Endothelial cell of umbilical vein (primary cell): ENCODE results near the gene MPP4. TPM values are rescaled to one million over a fixed set of nuclear protein-coding genes. Genes with fewer than 3 reads are reported as not detected.

Source experiments
- BruUV-seq: library from RNA; stranded (reverse); fragments of 400-500 nt; replicated peaks from 2 replicates; lab custom pipeline; 2021; lab: Mats Ljungman, UMichigan
- CTCF ChIA-PET: fragments of 300-600, 350-600 bp; sonication (Branson Sonifier 250); formaldehyde crosslinking; loops from one replicate; lab custom pipeline; 2021; ENCODE audit warnings: antibody characterized with exemption, inconsistent platforms; lab: Charles Lee
- POLR2A ChIA-PET: fragments of 300-600, 350-600 bp; sonication (Branson Sonifier 250); formaldehyde crosslinking; loops from one replicate; lab custom pipeline; 2021; ENCODE audit warnings: antibody characterized with exemption, inconsistent platforms; lab: Charles Lee
- DNase-seq: peaks from one replicate; pipeline ENCODE4 v3.0.0-alpha.2; 2011; ENCODE audit warnings: low read depth, low spot score
- FAIRE-seq: peaks from 2 replicates; lab custom pipeline; 2011; peaks lifted over from hg19 to GRCh38; lab: Jason Lieb, UNC
- H2AFZ ChIP-seq: 2 replicates; pipeline ENCODE4 v1.6.0; 2012; ENCODE audit warnings: low read depth, low read length, control low read depth, inconsistent platforms
- H3K27ac ChIP-seq: 2 replicates; pipeline ENCODE4 v1.5.1; 2011; ENCODE audit warnings: low read depth, mild to moderate bottlenecking, control low read depth, low read length, moderate library complexity; ENCODE audit not compliant: insufficient read depth
- H3K27me3 ChIP-seq, 2 experiments: 2 replicates each; pipeline versions ENCODE4 v1.6.0 to v1.6.1; 2011; ENCODE audit warnings: low read length in 2 of 2, mixed read lengths in 1 of 2; ENCODE audit not compliant: control insufficient read depth in 2 of 2, insufficient read depth in 2 of 2
- H3K36me3 ChIP-seq, 2 experiments: 2 replicates in 1 of 2; 3 replicates in 1 of 2; pipeline ENCODE4 v1.5.1; 2011; ENCODE audit warnings: low read length in 2 of 2, mild to moderate bottlenecking in 1 of 2, moderate library complexity in 1 of 2; ENCODE audit not compliant: control insufficient read depth in 2 of 2, insufficient read depth in 2 of 2; ENCODE audit errors: extremely low read depth in 1 of 2
- H3K4me1 ChIP-seq: 3 replicates; pipeline ENCODE4 v1.5.1; 2011; ENCODE audit warnings: mild to moderate bottlenecking, low read length; ENCODE audit not compliant: control insufficient read depth, insufficient read depth; ENCODE audit errors: extremely low read depth
- H3K4me2 ChIP-seq: 2 replicates; pipeline ENCODE4 v1.6.1; 2011; ENCODE audit warnings: low read length, control low read depth, mixed read lengths; ENCODE audit not compliant: insufficient read depth
- H3K4me3 ChIP-seq, 3 experiments: fragments of 200-600 bp in 1 of 3; sonication (generic), shearing (Covaris generic) in 1 of 3; replicated peaks in 1 of 3; 2 replicates each; pipeline ENCODE4 v1.5.1; 2011 to 2016; ENCODE audit warnings: control low read depth in 3 of 3, low read length in 3 of 3, mild to moderate bottlenecking in 2 of 3, inconsistent platforms in 1 of 3, low read depth in 1 of 3, moderate library complexity in 1 of 3; ENCODE audit not compliant: insufficient read depth in 1 of 3
- H3K79me2 ChIP-seq: 2 replicates; pipeline ENCODE4 v1.6.0; 2012; ENCODE audit warnings: low read length, inconsistent platforms; ENCODE audit not compliant: control insufficient read depth, insufficient read depth
- H3K9ac ChIP-seq: replicated peaks from 2 replicates; pipeline ENCODE3; 2011; ENCODE audit warnings: low read length, control low read depth; ENCODE audit not compliant: insufficient read depth; ENCODE audit errors: extremely low read depth
- H3K9me1 ChIP-seq: replicated peaks from 3 replicates; pipeline ENCODE4 v1.6.0; 2011; ENCODE audit warnings: mild to moderate bottlenecking, low read length; ENCODE audit not compliant: control insufficient read depth, insufficient read depth; ENCODE audit errors: extremely low read depth
- H3K9me3 ChIP-seq: replicated peaks from 2 replicates; pipeline ENCODE4 v1.5.1; 2012; ENCODE audit warnings: low read length, inconsistent platforms; ENCODE audit not compliant: control insufficient read depth, insufficient read depth
- H4K20me1 ChIP-seq: replicated peaks from 2 replicates; pipeline ENCODE3; 2011; ENCODE audit warnings: mild to moderate bottlenecking, low read length; ENCODE audit not compliant: control insufficient read depth, insufficient read depth; ENCODE audit errors: extremely low read depth
- CTCF ChIP-seq, 2 donors: IDR thresholded peaks; 1 replicate in 1 of 2; 2 replicates in 1 of 2; pipeline ENCODE4 v1.5.1; 2011; ENCODE audit warnings: low read length in 2 of 2, mild to moderate bottlenecking in 2 of 2, moderate library complexity in 2 of 2, control low read depth in 1 of 2, inconsistent platforms in 1 of 2, low read depth in 1 of 2; ENCODE audit not compliant: insufficient read depth in 1 of 2; ENCODE audit errors: extremely low read depth in 1 of 2
- EZH2 ChIP-seq: IDR thresholded peaks from 2 replicates; pipeline ENCODE4 v1.6.1; 2012; ENCODE audit warnings: borderline replicate concordance, low read depth, mild to moderate bottlenecking, moderate library complexity, low read length, inconsistent platforms; ENCODE audit not compliant: severe bottlenecking
- FOS ChIP-seq: IDR thresholded peaks from 2 replicates; pipeline ENCODE4 v1.6.1; 2011; ENCODE audit warnings: mild to moderate bottlenecking, low read length, moderate library complexity, borderline replicate concordance; ENCODE audit not compliant: insufficient read depth
- GATA2 ChIP-seq: IDR thresholded peaks from 2 replicates; pipeline ENCODE4 v1.7.0; 2011; ENCODE audit warnings: low read depth, mild to moderate bottlenecking, moderate library complexity, mixed read lengths, low read length; ENCODE audit not compliant: insufficient read length, insufficient read depth
- JUN ChIP-seq: IDR thresholded peaks from 2 replicates; pipeline ENCODE4 v1.6.1; 2011; ENCODE audit warnings: borderline replicate concordance, low read depth; ENCODE audit not compliant: insufficient read length, insufficient read depth
- MAX ChIP-seq: IDR thresholded peaks from 2 replicates; pipeline ENCODE4 v1.6.1; 2011; ENCODE audit not compliant: insufficient read depth, insufficient read length
- MYC ChIP-seq: IDR thresholded peaks from one replicate; pipeline ENCODE4 v1.6.1; 2011; ENCODE audit warnings: mild to moderate bottlenecking, low read depth, low read length
- POLR2A ChIP-seq: IDR thresholded peaks from 2 replicates; pipeline ENCODE4 v1.6.1; 2012; ENCODE audit warnings: low read depth, mild to moderate bottlenecking, control low read depth, low read length
- POLR2AphosphoS5 ChIP-seq: IDR thresholded peaks from 2 replicates; pipeline ENCODE4 v1.6.1; 2012; ENCODE audit warnings: low read depth, mild to moderate bottlenecking, control low read depth, low read length, moderate library complexity; ENCODE audit not compliant: insufficient read depth
- dilution Hi-C: fragments of 300-500 bp; cut with MboI; formaldehyde crosslinking; loops from one replicate; pipeline ENCODE4 v1.15.0; 2019; ENCODE audit warnings: low sequenced_read_pairs; ENCODE audit not compliant: extremely low pct_ligation_motif_present
- intact Hi-C: fragments of 100-400 bp; cut with micrococcal nuclease; formaldehyde crosslinking; loops from one replicate; pipeline ENCODE4 v1.10.0; 2022
- polyA plus RNA-seq, 4 experiments: library from polyadenylated mRNA; depleted of rRNA in 3 of 4; stranded (reverse) in 3 of 4; unstranded in 1 of 4; fragments of >200 nt; gene quantifications; 2 replicates each; pipeline versions ENCODE4 v1.2.1 to v1.2.3, GENCODE V29; 2011 to 2012; ENCODE audit warnings: missing spikeins in 1 of 4
- total RNA-seq: library from RNA; stranded (reverse); gene quantifications from 2 replicates; pipeline ENCODE4 v1.2.3, GENCODE V29; 2021

The MPP4 gene
- total and polyA plus RNA-seq, 2 donors (not counting 3 experiments of a cell fraction or from before 2014, with no cell fraction given), result 5.6 to 7.6 TPM

GRCh38 chr2:201712726-201713125, 14.3 kb upstream of the MPP4 start:
- no peaks in the 10 kb centered on the region for H3K9me1 ChIP-seq
- FAIRE-seq (no peak), DNase-seq (no peak)
- dilution Hi-C loops, result no loop called here
- no peaks in the 10 kb centered on the region for H4K20me1 ChIP-seq
- no peaks in the 10 kb centered on the region for H3K9me3 ChIP-seq
- BruUV-seq, result no TSS peak
- H3K27me3 ChIP-seq, result no peaks in the 10 kb centered on the region
- H3K79me2 ChIP-seq, result no peaks in the 10 kb centered on the region
- H3K27ac ChIP-seq, result no peak overlapping the region
- no peak overlapping the region for H3K9ac ChIP-seq
- no peak overlapping the region for H3K4me2 ChIP-seq
- ChIA-PET CTCF (interaction anchor here (0.9 to 1.0 kb wide), 2 partner anchors 25 to 58 kb away, joined by 3 read pairs; no protein-coding TSS in a partner anchor), POLR2A (no interaction called here)
- TF ChIP-seq JUN (no peak), POLR2AphosphoS5 (no peak), CTCF (IDR thresholded peaks at IDR 0.05; ENCODE audit: extremely low read depth in 1 of 2, insufficient read depth in 1 of 2, low read depth in 1 of 2, low read length in 2 of 2) (no peak), EZH2 (no peak), MYC (no peak)
- no peak overlapping the region for H2AFZ ChIP-seq
- H3K36me3 ChIP-seq, result peaks cover 9 to 10% of the 10 kb centered on the region in 2 experiments
- no peak overlapping the region for H3K4me3 ChIP-seq
- H3K4me1 ChIP-seq, result peaks cover 6% of the 10 kb centered on the region
- intact Hi-C loops, result no loop called here

- Histone ChIP-seq H3K9me1 (no peaks in the 10 kb centered on the region), H4K20me1 (no peaks in the 10 kb centered on the region), H3K9ac (no peak overlapping the region), H3K27me3 (no peaks in the 10 kb centered on the region), H3K9me3 (no peaks in the 10 kb centered on the region), H3K27ac (no peak overlapping the region), H3K4me2 (no peak overlapping the region), H3K4me1 (peaks cover 15% of the 10 kb centered on the region), H3K36me3 (peaks cover 3 to 12% of the 10 kb centered on the region in 2 experiments), H3K79me2 (no peaks in the 10 kb centered on the region), H2AFZ (no peak overlapping the region), H3K4me3 (no peak overlapping the region)
- intact Hi-C loops, result no loop called here
- DNase-seq (no peak), FAIRE-seq (no peak)
- dilution Hi-C loops, result no loop called here
- ChIA-PET POLR2A (no interaction called here), CTCF (interaction anchor here (0.9 to 4.9 kb wide), 8 partner anchors 8 to 258 kb away, joined by 3 to 32 read pairs (median 4); partner anchors contain the start of genes MPP4, STRADB and TRAK2)
- TF ChIP-seq MYC (no peak), FOS (no peak), MAX (no peak), EZH2 (no peak), GATA2 (no peak), CTCF (IDR thresholded peaks at IDR 0.05; ENCODE audit: extremely low read depth in 1 of 2, insufficient read depth in 1 of 2, low read depth in 1 of 2, low read length in 2 of 2) (no peak), POLR2AphosphoS5 (no peak), POLR2A (no peak), JUN (no peak)
- BruUV-seq, result no TSS peak
These were observed 11.3 kb upstream of the MPP4 start for GRCh38 chr2:201709747-201710146.
